ENCODE results near the gene CD48. TPM values are rescaled to one million over a fixed set of nuclear protein-coding genes. Genes with fewer than 3 reads are reported as not detected.

Gene CD48, protein sequence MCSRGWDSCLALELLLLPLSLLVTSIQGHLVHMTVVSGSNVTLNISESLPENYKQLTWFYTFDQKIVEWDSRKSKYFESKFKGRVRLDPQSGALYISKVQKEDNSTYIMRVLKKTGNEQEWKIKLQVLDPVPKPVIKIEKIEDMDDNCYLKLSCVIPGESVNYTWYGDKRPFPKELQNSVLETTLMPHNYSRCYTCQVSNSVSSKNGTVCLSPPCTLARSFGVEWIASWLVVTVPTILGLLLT
- total RNA-seq (2022) (not detected in 2 replicates), Bru-seq, nascent RNA (not detected), BruChase-seq, experiment 1, labeled RNA remaining after a 6-hour chase (not detected), BruChase-seq, experiment 2, labeled RNA remaining after a 2-hour chase (not detected)
- long read RNA-seq: 0 reads

DNA sequence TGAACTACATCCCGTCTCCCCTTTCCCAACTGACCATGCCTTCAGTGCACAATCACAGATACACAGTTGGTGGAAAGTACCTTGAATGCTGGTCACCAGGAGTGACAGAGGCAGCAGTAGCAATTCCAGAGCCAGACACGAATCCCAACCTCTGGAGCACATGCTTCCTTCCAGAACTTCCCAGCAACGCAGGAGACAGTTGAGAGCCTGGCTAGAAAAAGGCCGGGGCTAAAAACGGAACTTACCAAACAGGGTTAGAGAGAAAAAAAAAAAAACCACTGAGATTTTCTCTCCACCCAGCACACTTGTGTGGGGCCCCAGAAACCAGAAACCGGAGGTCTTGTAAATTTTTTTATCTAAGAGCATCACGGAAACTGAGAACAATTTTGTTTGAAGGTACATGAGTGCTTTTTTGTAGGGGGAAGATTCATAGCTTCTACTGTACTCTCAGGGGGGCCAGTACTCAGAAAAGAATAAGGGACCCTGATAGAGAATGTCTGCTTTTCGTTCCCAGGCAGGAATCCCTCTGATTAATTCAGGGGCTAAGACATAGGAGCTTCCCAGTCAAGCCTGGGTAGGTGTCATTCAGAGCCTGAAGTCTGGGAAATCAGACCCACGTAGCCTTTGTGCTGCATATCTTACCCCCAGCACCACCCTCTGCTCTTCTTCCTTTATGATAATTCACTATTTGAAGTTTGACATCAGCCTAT is at the start of gene CD48:
Gene CD48, minus strand, starts transcription at position 221 of the 710 bp plus-strand sequence. Its CDS starts 59 bp downstream, at position 162.
- intact Hi-C loops (cut with micrococcal nuclease; ENCODE audit: unreplicated experiment): no loop called here
- DNase-seq: no peak
- Mint-ChIP-seq H3K36me3 (ENCODE audit: insufficient read depth, unreplicated experiment) (no peaks in the 10 kb centered on the region), H3K4me1 (ENCODE audit: low read depth, unreplicated experiment) (no peaks in the 10 kb centered on the region), H3K27me3 (ENCODE audit: unreplicated experiment) (peaks cover 25% of the 10 kb centered on the region), H3K4me3 (ENCODE audit: low read depth, unreplicated experiment) (no peak within 1 kb of the TSS), H3K27ac (ENCODE audit: unreplicated experiment) (no peak within 1 kb of the TSS), H3K9me3 (ENCODE audit: low read depth, unreplicated experiment) (no peaks in the 10 kb centered on the region)
- TF ChIP-seq, protein P1, sequence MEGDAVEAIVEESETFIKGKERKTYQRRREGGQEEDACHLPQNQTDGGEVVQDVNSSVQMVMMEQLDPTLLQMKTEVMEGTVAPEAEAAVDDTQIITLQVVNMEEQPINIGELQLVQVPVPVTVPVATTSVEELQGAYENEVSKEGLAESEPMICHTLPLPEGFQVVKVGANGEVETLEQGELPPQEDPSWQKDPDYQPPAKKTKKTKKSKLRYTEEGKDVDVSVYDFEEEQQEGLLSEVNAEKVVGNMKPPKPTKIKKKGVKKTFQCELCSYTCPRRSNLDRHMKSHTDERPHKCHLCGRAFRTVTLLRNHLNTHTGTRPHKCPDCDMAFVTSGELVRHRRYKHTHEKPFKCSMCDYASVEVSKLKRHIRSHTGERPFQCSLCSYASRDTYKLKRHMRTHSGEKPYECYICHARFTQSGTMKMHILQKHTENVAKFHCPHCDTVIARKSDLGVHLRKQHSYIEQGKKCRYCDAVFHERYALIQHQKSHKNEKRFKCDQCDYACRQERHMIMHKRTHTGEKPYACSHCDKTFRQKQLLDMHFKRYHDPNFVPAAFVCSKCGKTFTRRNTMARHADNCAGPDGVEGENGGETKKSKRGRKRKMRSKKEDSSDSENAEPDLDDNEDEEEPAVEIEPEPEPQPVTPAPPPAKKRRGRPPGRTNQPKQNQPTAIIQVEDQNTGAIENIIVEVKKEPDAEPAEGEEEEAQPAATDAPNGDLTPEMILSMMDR (IDR thresholded peaks at IDR 0.05; ENCODE audit: unreplicated experiment): no peak
- CTCF ChIA-PET: interaction anchor here (0.7 kb wide), 1 partner anchor 133 kb away, joined by 3 read pairs; no protein-coding TSS in a partner anchor
- no TSS peak for BruUV-seq (replicated peaks)

DNA sequence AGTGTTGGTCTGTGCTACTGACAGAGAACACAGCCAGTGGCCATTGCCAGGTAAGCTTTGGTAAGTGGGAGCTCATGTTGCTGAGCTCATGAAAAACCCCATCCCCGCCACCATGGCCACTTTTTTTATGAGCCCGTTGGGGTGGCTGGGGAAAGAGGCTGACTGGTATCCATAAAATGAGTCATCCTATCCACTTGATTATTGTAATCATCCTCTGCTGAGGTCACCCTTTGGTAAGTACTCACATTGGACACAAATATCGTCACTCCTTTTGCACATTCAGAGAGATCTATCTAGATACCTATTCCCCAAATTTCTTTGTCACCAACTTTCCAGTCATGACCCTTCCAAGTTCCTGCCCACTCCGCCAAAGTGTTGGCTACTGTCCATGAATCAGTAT is 49.4 kb upstream of the CD48 start:
- intact Hi-C loops (cut with micrococcal nuclease; ENCODE audit: unreplicated experiment): no loop called here
- H3K27me3 Mint-ChIP-seq (ENCODE audit: unreplicated experiment): peaks cover 14% of the 10 kb centered on the region
- H3K4me1 Mint-ChIP-seq (ENCODE audit: low read depth, unreplicated experiment): no peaks in the 10 kb centered on the region
- H3K36me3 Mint-ChIP-seq (ENCODE audit: insufficient read depth, unreplicated experiment): no peaks in the 10 kb centered on the region
- TF ChIP-seq, protein P1 (IDR thresholded peaks at IDR 0.05; ENCODE audit: unreplicated experiment): no peak
- CTCF ChIA-PET: no interaction called here
- BruUV-seq (replicated peaks): no TSS peak
- peaks cover 5% of the 10 kb centered on the region for H3K9me3 Mint-ChIP-seq (ENCODE audit: low read depth, unreplicated experiment)
- no peak overlapping the region for H3K4me3 Mint-ChIP-seq (ENCODE audit: low read depth, unreplicated experiment)
- no peak for DNase-seq
- no peak overlapping the region for H3K27ac Mint-ChIP-seq (ENCODE audit: unreplicated experiment)

DNA sequence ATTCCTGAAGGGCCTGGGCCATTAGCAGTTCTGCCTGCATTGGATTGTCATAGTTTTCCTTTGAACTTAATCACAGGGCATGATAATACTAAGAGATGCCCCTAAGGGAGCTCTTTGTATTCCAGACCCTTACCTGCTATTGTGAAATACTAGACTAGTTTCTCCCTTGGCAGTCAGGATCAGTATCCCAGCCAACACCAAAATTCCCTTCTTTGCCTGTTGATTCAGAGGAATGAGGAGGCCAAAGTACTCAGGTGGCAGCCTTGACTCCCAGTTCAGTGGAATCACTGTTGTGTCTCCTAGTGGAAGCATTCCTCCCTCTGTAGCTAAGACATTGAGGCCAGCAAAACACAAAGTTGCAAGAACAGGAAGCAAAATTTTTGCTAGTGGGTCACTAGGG is 48.1 kb upstream of the CD48 start:
- Mint-ChIP-seq H3K4me1 (ENCODE audit: low read depth, unreplicated experiment) (no peaks in the 10 kb centered on the region), H3K27ac (ENCODE audit: unreplicated experiment) (no peak overlapping the region), H3K36me3 (ENCODE audit: insufficient read depth, unreplicated experiment) (no peaks in the 10 kb centered on the region), H3K27me3 (ENCODE audit: unreplicated experiment) (peaks cover 14% of the 10 kb centered on the region), H3K4me3 (ENCODE audit: low read depth, unreplicated experiment) (no peak overlapping the region), H3K9me3 (ENCODE audit: low read depth, unreplicated experiment) (peaks cover 5% of the 10 kb centered on the region)
- intact Hi-C loops (cut with micrococcal nuclease; ENCODE audit: unreplicated experiment): no loop called here
- no TSS peak for BruUV-seq (replicated peaks)
- no peak for DNase-seq
- TF ChIP-seq, protein P1 (IDR thresholded peaks at IDR 0.05; ENCODE audit: unreplicated experiment): no peak
- CTCF ChIA-PET: no interaction called here

DNA sequence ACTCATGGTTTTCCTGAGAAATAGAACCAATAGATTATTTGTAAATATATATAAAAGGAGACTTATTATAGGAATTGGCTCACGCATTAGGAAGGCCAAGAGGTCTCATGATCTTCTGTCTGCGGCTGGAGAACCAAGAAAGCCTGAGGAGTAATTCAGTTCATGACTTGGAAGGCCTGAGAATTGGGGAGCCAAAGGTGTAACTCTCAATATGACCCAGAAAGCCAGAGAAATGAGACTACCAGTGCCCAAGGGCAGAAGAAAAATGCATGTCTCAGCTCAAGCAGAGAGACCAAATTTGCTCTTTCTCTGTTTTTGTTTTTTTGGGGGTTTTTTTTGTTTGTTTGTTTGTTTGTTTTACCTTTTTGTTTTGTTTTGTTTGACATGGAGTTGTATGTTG is 46.9 kb upstream of the CD48 start:
- H3K36me3 Mint-ChIP-seq (ENCODE audit: insufficient read depth, unreplicated experiment): no peaks in the 10 kb centered on the region
- BruUV-seq (replicated peaks): no TSS peak
- peaks cover 14% of the 10 kb centered on the region for H3K27me3 Mint-ChIP-seq (ENCODE audit: unreplicated experiment)
- intact Hi-C loops (cut with micrococcal nuclease; ENCODE audit: unreplicated experiment): no loop called here
- TF ChIP-seq, protein P1 (IDR thresholded peaks at IDR 0.05; ENCODE audit: unreplicated experiment): no peak
- H3K27ac Mint-ChIP-seq (ENCODE audit: unreplicated experiment): no peak overlapping the region
- no peaks in the 10 kb centered on the region for H3K4me1 Mint-ChIP-seq (ENCODE audit: low read depth, unreplicated experiment)
- DNase-seq: no peak
- CTCF ChIA-PET: no interaction called here
- H3K9me3 Mint-ChIP-seq (ENCODE audit: low read depth, unreplicated experiment): peaks cover 5% of the 10 kb centered on the region
- no peak overlapping the region for H3K4me3 Mint-ChIP-seq (ENCODE audit: low read depth, unreplicated experiment)
